Measurements from ENCODE around the gene ACOT8. TPM values are rescaled to one million over a fixed set of nuclear protein-coding genes. Genes with fewer than 3 reads are reported as not detected.

ACOT8 gene
- 33.4 and 41.5 TPM in 2 replicates for total RNA-seq

DNA sequence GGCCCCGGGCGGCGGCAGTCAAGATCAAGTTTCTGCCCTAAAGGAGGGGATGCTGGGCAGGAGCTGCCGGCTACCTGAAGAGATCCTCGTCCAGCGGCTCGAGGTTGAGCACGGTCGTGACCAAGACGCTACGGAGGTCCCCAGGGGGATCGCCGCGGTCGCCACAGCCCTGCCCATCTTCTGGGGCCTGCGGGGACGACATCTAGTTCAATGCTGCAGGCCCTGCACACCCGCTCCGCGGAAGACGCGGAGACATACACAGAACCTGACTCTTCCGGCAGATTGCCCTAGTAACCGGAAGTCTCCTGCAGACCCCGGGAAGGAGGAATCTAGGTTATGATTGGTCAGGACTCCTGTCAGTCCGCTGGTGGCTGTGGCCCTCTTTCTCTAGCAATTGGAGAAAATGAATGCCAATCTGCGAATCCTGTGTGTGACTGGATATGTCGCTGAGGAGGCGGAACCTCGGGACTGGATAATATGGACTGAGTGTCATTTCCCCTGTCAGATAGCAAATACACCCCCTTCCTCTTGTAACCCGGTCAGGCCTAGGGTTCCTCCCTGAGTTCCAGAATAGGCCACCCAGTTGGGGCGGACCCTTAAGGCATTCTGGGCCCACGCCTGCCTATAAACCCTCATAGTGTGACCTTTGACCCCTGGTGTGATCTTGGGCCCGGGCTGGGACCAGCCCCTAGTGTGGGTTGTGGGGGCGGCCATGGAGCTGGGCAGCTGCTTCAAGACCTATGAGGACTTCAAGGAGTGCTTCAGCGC, at the start of gene ACOT8, which contains the start of gene ZSWIM3:
Gene ACOT8, minus strand, starts transcription at position 279 of the 768 bp plus-strand sequence. Its CDS starts 77 bp downstream, at position 202.
Gene ZSWIM3, plus strand, starts transcription at position 501 of the 768 bp plus-strand sequence. Its CDS starts 212 bp downstream, at position 713.

DNA sequence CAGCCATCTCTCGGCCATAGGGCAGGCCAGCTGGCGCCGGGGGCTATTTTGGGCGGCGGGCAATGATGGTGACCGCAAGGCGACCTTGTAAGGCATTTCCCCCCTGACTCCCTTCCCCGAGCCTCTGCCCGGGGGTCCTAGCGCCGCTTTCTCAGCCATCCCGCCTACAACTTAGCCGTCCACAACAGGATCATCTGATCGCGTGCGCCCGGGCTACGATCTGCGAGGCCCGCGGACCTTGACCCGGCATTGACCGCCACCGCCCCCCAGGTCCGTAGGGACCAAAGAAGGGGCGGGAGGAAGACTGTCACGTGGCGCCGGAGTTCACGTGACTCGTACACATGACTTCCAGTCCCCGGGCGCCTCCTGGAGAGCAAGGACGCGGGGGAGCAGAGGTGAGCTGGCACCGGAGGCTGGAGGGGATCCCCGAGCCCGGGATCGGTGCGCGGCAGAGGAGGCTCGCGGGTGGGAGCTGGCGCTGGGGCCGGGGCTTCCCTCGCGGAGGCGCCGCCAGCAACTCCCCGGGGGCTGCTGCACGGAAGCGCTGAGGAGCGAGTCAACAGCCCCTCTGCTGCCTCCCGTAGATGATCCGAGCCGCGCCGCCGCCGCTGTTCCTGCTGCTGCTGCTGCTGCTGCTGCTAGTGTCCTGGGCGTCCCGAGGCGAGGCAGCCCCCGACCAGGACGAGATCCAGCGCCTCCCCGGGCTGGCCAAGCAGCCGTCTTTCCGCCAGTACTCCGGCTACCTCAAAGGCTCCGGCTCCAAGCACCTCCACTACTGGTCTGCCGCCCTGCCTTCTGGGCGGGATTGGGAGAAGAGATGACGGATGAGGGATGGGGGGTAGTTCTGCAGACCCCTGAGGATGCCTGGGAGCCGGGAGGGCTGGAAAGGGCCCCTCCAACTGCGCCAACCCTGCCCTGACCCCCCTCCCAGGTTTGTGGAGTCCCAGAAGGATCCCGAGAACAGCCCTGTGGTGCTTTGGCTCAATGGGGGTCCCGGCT, 34.1 kb upstream of the ACOT8 start, which contains the start of the genes CTSA and NEURL2:
Gene CTSA, plus strand, starts transcription at position 351 of the 999 bp plus-strand sequence. Its CDS starts 234 bp downstream, at position 585.
Gene NEURL2, minus strand, starts transcription at position 224 of the 999 bp plus-strand sequence. Its CDS starts 217 bp downstream, at position 7.

DNA sequence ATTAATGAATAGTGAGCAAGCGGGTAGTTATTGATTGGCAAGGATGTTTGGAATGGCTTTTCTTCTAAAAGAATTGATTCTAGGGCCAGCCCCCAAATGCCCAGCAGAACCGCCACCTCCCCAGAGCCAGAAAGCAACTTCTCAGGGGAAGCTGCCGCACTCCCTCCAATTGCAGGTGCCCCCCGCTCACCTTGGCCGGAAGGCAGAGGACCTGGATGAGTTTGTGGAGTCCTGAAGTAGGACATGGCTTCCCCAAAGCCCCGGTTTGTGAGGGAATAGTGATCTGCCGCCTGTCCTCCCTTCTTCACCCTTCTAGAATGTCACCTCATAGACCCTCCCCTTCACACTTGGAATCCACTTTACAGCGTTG, 30.1 kb upstream of the ACOT8 start, which contains the start of gene SPATA25:
Gene SPATA25, minus strand, starts transcription at position 277 of the 370 bp plus-strand sequence. Its CDS starts 32 bp downstream, at position 245.

DNA sequence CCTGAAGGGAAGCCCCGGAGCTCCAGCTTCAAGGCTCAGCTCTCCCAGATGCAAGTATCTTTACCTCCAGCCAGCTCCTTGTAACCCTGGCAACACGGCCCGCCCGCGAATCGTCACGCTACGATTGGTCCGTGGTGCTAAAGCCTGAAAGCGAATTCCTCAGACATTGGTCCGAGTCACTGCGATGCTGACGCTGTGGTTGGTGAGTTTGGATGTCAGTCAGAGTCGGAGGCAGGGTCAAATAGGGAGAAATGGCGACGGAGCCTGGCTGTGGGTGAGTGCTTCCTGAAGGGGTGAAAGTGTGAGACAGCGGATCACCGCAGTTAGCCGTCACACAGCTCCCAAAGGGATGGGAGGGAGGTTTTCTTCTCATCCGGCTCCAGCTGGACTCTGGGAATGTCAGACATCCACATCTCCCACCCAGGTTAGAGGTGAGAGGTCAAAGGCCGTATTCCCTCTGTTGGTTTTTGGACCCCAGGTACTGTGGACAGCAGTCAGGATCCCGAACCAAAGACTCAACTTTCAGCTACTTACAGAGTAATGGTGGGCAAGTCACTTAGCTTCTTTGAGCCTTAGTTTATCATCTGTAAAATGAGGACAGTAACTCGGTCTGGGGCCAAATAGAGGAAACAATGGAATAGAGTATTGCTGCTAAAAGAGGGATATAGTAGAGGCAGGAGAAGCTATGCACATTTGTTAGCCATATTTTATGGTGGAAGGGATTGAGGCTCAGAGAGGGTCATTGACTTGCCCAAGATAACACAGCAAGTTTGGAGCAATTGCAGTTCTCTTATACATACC, 24.0 kb upstream of the ACOT8 start, which contains the start of gene ZSWIM1:
Gene ZSWIM1, plus strand, starts transcription at position 240 of the 801 bp plus-strand sequence. CDS start 1,366 bp downstream, outside the sequence.

DNA sequence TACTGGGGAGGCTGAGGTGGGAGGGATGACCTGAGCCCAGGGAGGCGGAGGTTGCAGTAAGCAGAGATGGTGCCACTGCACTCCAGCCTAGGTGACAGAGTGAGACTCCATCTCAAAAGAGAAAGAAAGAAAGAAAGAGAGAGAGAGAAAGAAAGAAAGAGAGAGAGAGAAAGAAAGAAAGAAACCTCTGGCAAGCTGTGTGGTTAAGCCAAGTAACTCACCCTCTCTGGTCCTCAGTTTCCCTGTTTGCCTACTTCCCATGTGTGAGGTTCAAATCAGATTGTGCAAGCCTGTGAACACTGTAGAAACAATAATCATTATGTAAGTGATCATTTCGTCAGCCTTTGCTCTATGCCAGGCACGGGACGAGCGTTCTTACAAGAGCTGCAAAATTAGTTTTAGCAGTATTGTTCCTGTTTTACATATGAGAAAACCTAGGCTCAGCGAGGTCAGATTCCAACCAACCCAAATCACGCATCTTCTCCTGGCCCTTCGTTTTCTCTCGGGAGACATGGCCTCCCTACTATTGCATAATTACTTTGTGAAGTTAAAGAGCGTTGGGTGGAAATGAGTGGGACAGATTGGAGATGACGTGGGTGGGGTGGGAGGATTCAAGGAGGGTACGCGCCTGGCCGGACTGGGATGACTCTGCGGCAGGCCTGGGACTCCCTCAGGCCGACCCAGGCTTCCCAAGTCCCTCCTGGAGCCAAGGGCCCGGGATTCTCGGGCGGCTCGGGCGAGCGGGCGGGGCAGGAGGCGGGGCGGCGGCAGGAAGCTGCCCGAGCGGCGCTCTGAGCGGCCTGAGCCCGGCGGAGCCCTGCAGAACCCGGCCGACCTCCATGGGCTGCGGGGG, 23.9 kb downstream of the ACOT8 start, which contains the start of gene SNX21:
Gene SNX21, plus strand, starts transcription at position 770 of the 853 bp plus-strand sequence. CDS start 121 bp downstream, outside the sequence.

DNA sequence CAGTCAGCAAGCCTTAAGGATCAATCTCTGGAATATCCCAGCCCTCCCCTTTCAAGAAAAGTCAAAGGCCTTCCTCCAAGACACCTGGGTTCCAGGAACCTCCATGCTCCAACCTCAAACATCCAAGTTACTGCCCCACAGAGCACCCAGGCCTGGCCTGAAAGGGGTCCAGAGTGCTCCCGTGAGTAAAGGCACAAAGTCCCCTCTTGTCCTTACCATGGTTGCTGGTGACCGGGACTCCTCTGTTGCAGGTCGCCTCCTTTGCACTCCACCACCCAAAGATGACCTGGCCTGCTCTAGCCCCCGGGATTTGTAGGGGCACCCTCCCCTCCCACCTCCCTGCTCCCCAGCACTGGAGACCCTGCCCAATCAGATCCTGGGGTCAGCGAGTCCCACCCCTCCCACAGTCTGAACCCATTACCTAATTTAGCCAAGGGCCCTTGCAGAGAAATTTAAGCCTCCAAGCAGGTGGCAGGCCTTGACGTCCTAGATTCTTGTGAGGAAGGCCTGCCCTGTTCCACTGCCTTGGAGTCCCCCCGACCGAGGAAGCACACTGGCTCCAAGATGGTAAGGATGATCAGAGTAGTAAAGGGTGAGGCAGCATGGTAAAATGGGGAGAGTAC, 30.1 kb downstream of the ACOT8 start, which contains the start of gene TNNC2:
Gene TNNC2, minus strand, starts transcription at position 283 of the 623 bp plus-strand sequence. Its CDS starts 64 bp downstream, at position 219.

DNA sequence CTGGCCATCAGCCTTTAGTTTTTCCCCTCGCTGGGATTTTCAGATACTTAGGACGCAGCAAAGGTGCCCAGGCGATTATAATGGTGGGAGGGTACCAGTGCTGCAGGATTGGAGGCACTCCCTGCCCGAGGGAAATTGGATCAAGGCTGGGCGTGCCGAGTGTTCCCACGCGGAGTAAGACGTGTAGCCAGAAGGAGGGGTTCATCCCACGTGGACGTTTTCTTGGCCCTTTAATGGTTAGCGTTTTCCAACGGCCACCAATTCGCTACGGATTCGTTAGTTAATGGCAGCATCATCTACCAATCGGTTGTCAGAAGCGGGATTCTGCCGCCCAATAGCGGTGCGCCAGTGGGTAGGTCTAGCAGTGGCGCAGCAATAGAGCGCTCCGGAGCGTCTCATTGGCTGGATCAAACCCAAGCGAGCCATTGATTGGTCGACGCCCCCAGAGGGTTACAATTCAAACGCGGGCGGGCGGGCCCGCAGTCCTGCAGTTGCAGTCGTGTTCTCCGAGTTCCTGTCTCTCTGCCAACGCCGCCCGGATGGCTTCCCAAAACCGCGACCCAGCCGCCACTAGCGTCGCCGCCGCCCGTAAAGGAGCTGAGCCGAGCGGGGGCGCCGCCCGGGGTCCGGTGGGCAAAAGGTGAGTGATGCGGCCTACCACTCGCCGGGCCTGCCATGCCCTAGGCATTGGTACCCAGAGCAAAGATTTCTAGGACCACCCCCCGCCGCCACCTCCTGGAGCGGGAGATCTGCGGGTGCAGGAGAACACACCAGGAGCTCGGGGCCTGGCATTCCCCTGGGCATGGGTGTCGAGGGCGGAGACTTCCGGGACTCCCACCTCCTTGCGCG, 44.8 kb downstream of the ACOT8 start, which contains the start of gene UBE2C:
Gene UBE2C, plus strand, starts transcription at position 488 of the 849 bp plus-strand sequence. Its CDS starts 52 bp downstream, at position 540.

Other genes starting within 250 kb of the ACOT8 start
- not detected in 2 replicates for gene WFDC10A, start 227.7 kb downstream of the ACOT8 start, total RNA-seq
- gene WFDC9, start 226.1 kb downstream of the ACOT8 start, total RNA-seq: not detected in 2 replicates
- not detected in 2 replicates for gene WFDC11, start 187.2 kb downstream of the ACOT8 start, total RNA-seq
- not detected in 2 replicates for gene WFDC13, start 155.4 kb downstream of the ACOT8 start, total RNA-seq
- gene WFDC10B, start 152.4 kb downstream of the ACOT8 start, total RNA-seq: not detected in 2 replicates
- not detected in 2 replicates for gene SPINT4, start 135.0 kb downstream of the ACOT8 start, total RNA-seq
- gene WFDC3, start 65.5 kb downstream of the ACOT8 start, total RNA-seq: 0.44 and 0.50 TPM in 2 replicates
- gene DNTTIP1, start 65.4 kb downstream of the ACOT8 start, total RNA-seq: 18.5 and 27.4 TPM in 2 replicates
- 17.6 and 46.8 TPM in 2 replicates for gene UBE2C, start 44.7 kb downstream of the ACOT8 start, total RNA-seq
- 0.12 and 0.44 TPM in 2 replicates for gene TNNC2, start 30.1 kb downstream of the ACOT8 start, total RNA-seq
- 58.0 and 65.3 TPM in 2 replicates for gene SNX21, start 23.6 kb downstream of the ACOT8 start, total RNA-seq
- 4.9 and 5.4 TPM in 2 replicates for gene ZSWIM3, start 222 bp upstream of the ACOT8 start, total RNA-seq
- gene ZSWIM1, start 23.8 kb upstream of the ACOT8 start, total RNA-seq: 3.3 and 4.0 TPM in 2 replicates
- 0.62 and 1.5 TPM in 2 replicates for gene SPATA25, start 30.2 kb upstream of the ACOT8 start, total RNA-seq
- 6.1 and 6.5 TPM in 2 replicates for gene NEURL2, start 33.8 kb upstream of the ACOT8 start, total RNA-seq
- 50.4 and 69.5 TPM in 2 replicates for gene CTSA, start 33.9 kb upstream of the ACOT8 start, total RNA-seq
- 7.0 and 23.5 TPM in 2 replicates for gene PLTP, start 54.8 kb upstream of the ACOT8 start, total RNA-seq
- gene PCIF1, start 77.3 kb upstream of the ACOT8 start, total RNA-seq: 11.5 and 12.9 TPM in 2 replicates
- 13.6 and 17.9 TPM in 2 replicates for gene ZNF335, start 114.8 kb upstream of the ACOT8 start, total RNA-seq
- gene MMP9, start 151.5 kb upstream of the ACOT8 start, total RNA-seq: under 0.01 and 0.77 TPM in 2 replicates
- under 0.01 TPM in 1 of 2 replicates, not detected in the other for gene SLC12A5, start 171.8 kb upstream of the ACOT8 start, total RNA-seq
- 9.2 and 11.1 TPM in 2 replicates for gene NCOA5, start 232.6 kb upstream of the ACOT8 start, total RNA-seq

Measured in uterine smooth muscle cell (primary cell).